Measurements from ENCODE around the gene AIF1. TPM values are rescaled to one million over a fixed set of nuclear protein-coding genes. Genes with fewer than 3 reads are reported as not detected.
A peak's percentile ranks its signal among the peaks of the same experiment; 100 is the strongest.

The AIF1 gene
- total and polyA plus RNA-seq, 2 experiments from 2014 or later, result 13.3 to 33.7 TPM

- no peak for TF ChIP-seq ZNF462 (CRISPR knock-in tag; IDR thresholded peaks at IDR 0.05)
Measured at GRCh38 chr6:31643818-31644454, 28.9 kb downstream of the AIF1 start (continued).

GRCh38 chr6:31645325-31645724 is 30.3 kb downstream of the AIF1 start:
- H3K27ac ChIP-seq (ENCODE audit: low read depth), result no peak overlapping the region
- Mint-ChIP-seq H3K27me3 (ENCODE audit: insufficient read depth, low read depth, poor library complexity) (no peaks in the 10 kb centered on the region), H3K4me3 (peak overlapping the region; percentile 7; the same call in 1 of the 3 replicates), H3K4me1 (peaks cover 6% of the 10 kb centered on the region; the same call in 1 of the 3 replicates), H3K9me3 (no peaks in the 10 kb centered on the region), H3K36me3 (ENCODE audit: low read depth) (peaks cover 86% of the 10 kb centered on the region), H3K27ac (no peak overlapping the region)
- no peaks in the 10 kb centered on the region for H3K4me1 ChIP-seq (ENCODE audit: insufficient read depth)
- no peaks in the 10 kb centered on the region for H3K9me2 ChIP-seq (ENCODE audit: insufficient read depth)
- no peak overlapping the region for H2AFZ ChIP-seq
- H3K27me3 ChIP-seq (ENCODE audit: insufficient read depth), result no peaks in the 10 kb centered on the region
- peaks cover 14% of the 10 kb centered on the region for H3K79me2 ChIP-seq (replicated peaks; ENCODE audit: insufficient read depth)
- peaks cover 2% of the 10 kb centered on the region; the same call in 1 of the 2 replicates for H3F3A ChIP-seq (replicated peaks; ENCODE audit: low read depth)
- H4K20me1 ChIP-seq (replicated peaks; ENCODE audit: insufficient read depth), result peaks cover 8% of the 10 kb centered on the region; the same call in 1 of the 2 replicates
- ATAC-seq, result no peak
- H3K36me3 ChIP-seq (ENCODE audit: insufficient read depth), result peaks cover 41% of the 10 kb centered on the region
- DNase-seq (ENCODE audit: low spot score), result no peak
- H3K4me2 ChIP-seq, result no peak overlapping the region
- no peak overlapping the region for H3K4me3 ChIP-seq
- TF ChIP-seq POLR2AphosphoS5 (IDR thresholded peaks at IDR 0.05; ENCODE audit: low read depth), result no peak
- TF ChIP-seq ZNF331 (CRISPR knock-in tag; IDR thresholded peaks at IDR 0.05; ENCODE audit: low read depth), result no peak
- TF ChIP-seq EZH2 (IDR thresholded peaks at IDR 0.05; ENCODE audit: low read depth, unreplicated experiment), result no peak
- TF ChIP-seq JUNB (IDR thresholded peaks at IDR 0.05; ENCODE audit: unreplicated experiment), result no peak
- no peak for TF ChIP-seq REST (IDR thresholded peaks at IDR 0.05; ENCODE audit: unreplicated experiment)
- no peak for TF ChIP-seq CTCF (conservative IDR thresholded peaks at IDR 0.05; ENCODE audit: low read depth in 2 of 2)
- TF ChIP-seq NANOG (IDR thresholded peaks at IDR 0.05; ENCODE audit: borderline replicate concordance), result no peak
- no peak for TF ChIP-seq ZNF114 (CRISPR knock-in tag; IDR thresholded peaks at IDR 0.05)
